NCI-H510A (cell line): ENCODE measurements around the gene ADCY5.
"Not testable (repeated sequence)": the region's sequence is repeated elsewhere in the genome, so short reads cannot be mapped to it uniquely, and the experiment has no call there.

Experiments used
- DNase-seq: peaks from one replicate; lab custom pipeline; 2025; lab: John Stamatoyannopoulos, UW

Gene ADCY5

DNA sequence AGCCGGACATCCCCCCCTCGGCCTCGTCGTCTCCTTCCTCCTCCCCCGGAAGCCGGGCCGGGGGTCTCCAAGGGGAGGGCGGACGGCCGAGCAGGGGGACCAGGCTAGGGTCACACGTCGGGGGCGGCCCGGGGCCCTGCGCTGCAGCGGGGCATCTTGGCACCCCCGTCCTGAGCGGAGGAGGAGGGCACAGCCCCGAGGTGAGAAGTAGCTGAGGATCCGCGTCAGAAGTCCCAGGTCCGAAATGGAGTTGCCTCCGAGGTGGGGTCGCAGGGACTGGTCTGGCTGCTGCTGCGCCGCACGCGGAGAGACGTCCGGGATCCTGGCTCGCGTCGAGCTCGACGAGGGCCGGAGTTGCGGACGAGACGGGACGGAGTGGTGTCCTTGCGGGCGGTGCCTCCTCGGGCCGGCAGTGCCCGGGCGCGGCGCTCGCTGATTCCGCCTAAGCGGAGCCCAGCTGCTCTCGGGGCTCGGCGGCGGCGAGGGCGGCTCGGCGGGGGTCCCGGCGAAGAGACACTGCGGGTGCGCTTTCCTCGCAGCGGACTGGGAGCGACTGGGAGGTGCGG, at the start of gene ADCY5:
Gene ADCY5 (minus strand): TSS at position 555 of the 566 bp plus-strand sequence. CDS start 545 bp downstream, at position 10.
- no peak for DNase-seq

DNA sequence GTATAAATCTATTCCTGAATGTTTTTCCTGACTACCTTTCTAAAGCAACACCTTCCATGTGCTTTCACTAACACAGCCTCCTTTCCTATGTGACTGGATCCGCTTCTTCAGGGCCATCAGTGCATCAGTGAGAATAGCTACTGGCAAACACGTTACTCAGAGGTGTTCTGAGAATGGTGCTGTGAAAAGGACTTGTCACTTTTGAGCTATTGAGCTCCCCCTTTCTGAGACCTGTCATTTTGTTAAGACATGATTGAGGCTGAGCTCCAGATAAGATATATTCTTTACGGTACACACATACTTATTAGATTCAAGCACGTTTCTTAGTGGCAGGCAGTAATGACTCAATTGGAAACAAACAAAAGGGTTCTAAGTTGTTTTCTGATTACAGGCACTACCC, 45.0 kb upstream of the ADCY5 start:
- DNase-seq: no peak

DNA sequence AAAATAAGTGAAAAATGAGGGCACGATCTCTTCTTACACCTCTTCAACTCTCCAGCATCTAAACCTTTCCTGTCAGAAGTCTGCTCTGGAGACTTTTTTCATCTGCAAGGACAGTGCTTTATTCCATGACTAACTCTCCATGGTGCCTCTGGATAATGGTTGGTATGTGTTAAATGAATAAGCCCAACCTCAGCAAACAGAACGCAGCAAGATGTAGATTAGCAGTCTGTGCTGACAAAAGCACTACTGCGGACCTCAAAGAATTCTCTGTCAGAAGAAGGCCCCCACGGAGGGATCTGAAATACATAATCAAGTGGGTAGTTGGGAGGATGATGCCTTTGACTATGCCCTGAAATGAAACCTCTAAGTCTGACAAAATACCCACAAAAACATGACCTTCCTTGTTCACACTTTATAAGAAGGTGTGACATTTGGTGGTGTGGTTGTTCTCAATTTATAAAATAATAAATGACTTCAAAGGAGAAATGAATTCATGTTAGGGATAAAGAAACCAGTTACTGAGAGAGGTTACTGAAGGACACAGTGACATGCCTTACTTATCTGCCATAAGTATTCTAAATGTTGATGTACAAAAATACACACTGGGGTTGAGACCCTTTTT, 43.2 kb upstream of the ADCY5 start:
- no peak for DNase-seq

DNA sequence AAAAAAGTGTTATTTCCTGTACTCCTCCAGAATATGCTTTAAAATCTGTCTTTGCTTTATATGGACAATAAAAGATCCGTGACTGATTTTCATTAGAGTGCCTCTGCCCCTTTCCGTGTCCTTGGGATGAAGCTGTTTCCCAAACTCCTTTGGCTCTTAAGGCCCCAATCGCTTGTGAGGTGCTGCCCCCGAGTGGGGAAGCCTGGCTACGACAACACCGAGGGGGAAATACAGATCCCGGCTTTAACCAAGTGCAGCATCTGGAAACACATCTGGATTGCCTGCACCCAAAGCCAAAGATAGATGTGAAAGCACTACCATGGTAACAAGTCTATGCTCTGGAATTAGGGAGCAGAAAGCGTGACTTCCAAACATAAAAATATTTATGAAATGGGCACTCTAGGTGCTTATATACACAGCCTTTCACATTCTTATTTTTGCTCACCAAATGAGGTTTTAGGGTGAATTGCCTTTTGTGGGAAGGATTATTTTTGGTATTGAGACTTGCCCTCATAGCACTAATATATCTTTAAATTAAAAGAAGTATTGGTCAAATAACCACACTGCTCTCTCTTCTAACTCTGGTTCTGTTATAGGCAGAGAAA, 40.6 kb upstream of the ADCY5 start:
- DNase-seq: no peak

DNA sequence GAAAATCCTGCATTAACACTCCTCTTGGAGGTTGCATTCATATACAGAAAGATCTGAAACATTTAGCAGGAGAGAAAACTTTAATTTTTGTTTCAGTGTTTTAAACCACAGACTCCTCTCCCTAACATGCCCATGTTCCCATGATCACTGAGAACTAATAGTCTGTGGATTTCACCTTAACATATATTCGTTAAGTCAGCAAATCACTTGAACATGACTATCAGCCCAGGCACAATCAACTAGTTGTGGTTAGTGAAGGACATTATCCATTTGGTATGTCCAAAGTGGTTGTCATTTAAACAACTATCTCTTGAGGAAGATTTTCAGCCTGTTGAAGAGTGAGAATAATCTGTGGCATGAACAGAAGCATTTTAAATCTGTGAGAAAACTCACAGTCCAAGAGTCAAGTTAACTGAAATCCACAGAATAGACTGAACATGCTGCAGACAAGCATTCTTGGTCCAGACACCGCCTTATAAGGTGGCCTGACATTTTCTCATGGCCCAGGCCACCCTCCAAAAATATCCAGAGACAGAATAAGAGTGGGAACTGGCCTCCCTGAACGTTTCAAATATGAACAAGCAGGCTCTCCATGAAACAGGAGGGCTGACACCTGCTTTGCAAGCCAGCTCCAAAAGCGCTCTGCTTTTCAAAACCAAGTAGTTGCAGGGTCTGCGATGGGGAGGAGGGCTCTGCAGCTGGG, 39.9 kb upstream of the ADCY5 start:
- no peak for DNase-seq

DNA sequence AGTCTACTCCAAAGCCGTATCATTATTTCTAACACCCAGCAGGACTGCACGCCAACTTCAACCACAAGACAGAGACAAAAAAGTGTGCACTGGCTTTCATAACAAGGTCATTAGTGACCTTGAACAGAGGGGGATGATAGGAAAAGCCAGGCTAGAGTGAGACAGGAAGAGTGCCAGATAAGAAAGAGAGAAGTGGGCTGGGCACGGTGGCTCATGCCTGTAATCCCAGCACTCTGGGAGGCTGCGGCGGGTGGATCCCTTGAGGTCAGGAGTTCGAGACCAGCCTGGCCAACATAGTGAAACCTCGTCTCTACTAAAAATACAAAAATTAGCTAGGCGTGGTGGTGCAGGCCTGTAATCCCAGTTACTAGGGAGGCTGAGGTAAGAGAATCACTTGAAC, 38.2 kb upstream of the ADCY5 start:
- not testable (repeated sequence) for DNase-seq

DNA sequence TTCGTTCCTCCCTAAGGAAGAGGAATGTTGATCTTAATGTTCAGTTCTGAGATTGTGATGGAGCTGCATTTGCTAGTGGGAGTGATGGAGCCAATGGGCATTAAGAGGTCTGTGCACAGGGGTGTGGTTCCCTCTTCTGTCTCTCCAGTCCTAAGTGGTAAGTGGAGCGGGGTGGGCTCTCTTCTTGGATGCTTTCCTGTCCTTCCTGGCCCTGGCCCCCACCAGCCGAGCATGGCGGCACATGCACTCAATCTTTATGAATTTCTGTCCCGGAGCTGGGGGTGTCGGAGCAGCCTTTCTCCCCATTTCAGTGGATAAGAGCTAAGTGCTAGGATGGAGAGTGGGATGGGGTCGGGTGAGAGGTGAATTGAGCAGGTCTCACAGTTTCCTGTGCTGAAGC, 37.6 kb upstream of the ADCY5 start:
- no peak for DNase-seq

DNA sequence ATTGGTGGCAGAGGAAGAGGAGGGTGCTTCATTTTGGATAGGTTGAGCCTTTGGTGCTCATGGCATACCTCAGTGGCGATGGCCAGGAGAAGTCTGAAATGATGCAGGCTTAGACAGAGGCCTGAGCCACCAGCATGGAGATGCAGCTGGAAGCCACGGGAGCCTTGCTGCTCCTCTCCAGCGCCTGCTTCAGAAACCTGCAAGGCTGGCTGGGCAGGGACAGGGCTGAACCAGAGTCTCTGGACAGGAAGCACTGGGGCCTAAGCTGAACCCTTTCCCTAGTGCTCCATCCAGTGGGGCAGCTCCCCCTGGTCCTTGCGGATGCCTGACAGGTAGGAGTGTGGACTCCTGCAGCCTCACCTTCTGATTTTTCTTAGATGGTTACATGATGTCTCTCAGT, 36.7 kb upstream of the ADCY5 start:
- no peak for DNase-seq

DNA sequence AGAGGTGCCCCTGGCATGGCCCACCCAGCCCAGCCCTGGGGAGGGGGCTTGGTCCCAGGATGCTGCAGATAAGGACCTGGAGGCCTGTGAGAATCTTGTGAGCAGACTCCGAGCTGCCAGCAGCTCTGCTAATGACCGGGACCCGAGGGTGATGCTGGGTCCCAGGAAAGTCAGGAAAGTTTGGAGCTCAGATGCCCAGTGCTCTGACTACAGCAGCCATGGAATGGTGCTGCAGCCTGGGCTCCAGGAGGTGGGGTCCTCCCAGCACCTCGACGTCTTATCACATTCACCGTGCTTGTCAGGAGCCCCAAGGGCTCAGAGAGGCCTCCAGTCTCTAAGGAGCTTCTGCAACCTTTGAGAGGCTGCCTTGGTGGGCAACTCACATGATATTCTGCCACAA, 34.3 kb upstream of the ADCY5 start:
- DNase-seq: no peak

DNA sequence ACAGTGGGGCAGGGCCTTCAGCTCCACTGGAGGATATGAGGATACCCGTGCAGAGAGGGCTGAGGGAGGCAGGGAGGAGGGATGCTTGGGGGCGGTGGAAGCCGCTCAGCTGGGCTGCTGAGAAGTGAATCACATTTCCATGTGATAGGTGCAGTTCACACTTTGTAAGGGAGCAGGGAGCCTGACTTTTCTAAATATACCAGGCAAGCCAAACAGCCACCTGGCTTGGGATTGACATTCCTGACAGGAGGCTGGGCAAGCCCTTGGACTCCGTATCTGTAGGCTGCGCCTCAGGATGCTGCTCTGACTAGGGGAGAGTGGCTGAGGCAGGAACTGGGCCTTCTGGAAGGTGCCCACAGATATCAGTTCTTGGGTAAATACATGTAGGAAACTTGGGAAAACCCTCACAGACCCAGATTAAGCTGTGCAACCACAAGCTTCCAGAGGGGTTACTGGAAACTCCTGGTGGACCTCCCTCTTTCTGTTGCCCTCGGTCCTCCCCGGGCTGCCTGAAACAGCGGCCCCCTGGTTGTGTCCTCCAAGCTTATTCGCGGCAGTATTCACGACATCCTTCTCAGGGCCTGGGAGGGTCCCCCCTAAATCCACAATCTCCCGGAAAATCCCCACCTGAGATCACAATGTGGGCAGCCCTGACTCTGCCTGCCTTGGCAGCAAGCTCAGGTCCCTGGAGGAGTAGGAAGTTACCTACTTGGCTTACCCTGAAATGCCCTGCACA, 33.0 kb upstream of the ADCY5 start:
- DNase-seq: no peak

DNA sequence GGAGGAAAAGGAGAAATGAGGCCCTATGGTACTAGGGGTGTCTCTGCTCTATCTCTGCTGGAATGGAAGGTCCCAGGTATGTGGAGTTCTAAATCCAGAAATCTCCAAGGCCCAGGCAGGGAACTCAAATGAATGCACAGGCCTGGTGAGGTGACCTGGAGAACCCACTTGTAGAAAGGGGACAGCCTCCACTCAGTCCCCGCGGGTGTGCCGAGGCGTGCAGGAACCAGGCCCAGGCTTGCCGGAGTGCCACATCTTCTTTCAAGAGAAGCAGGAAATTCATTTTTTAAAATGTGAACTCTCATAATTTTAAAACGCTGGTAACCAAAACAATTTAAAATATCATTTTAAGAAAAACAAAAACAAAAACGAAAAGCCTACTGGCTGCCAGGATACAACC, 32.2 kb upstream of the ADCY5 start:
- DNase-seq: no peak

DNA sequence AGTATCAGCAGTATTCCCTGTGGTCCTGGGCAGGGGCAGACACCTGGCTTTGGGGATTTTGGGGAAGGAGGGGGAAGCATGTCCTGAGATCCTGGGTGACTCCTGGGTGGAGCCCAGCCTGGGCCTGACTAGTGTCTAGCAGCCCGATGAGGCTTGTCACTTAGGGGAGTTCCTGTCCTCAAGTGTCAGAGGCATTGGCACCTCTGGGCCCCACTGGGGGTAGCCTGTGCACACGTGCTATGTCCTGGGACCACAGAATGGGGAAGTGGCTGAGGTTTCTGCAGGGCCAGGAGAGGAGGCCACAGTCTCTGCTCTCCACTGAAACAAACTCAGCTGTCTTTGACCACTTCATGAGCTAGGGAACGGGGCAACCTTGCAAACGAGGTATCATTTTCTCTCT, 31.5 kb upstream of the ADCY5 start:
- DNase-seq: no peak

DNA sequence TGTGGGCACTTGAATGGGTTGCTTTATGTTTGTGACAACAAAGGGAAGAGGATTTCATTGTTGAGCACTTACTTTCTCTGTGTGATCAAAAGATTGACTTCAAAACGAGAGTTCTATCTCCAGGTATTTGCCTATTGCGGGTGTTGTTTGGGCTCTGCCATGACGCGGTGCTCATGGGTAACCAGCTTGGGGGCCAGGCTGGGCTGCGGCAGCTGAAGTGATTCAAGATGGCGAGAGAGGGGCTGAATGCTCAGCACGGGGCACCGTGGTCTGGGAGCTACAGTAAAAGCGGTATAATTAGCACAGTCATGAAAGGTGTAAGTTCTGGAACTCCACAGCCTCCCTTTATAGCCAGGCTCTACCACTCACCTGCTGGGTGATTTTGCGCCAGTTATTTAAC, 31.0 kb upstream of the ADCY5 start:
- DNase-seq: no peak

DNA sequence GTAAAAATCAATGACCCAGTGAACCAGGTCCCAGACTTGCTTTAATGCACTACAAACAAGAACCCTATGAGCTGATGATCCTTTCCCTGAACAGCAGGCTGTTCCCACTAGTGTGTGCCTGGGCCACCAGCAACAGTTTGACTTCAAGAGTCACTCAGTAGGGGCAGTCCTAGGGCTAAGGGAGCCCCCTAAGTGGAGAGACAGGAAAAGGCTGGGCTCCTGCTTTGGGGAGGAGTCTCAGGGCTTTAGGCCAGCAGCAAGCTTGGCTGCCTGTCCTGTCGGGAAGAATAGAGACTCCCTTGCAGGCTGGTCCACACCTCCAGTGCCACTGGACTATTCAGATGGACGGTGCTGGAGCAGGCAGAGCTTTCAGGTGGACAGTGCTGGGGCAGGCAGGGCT, 29.4 kb upstream of the ADCY5 start:
- no peak for DNase-seq

DNA sequence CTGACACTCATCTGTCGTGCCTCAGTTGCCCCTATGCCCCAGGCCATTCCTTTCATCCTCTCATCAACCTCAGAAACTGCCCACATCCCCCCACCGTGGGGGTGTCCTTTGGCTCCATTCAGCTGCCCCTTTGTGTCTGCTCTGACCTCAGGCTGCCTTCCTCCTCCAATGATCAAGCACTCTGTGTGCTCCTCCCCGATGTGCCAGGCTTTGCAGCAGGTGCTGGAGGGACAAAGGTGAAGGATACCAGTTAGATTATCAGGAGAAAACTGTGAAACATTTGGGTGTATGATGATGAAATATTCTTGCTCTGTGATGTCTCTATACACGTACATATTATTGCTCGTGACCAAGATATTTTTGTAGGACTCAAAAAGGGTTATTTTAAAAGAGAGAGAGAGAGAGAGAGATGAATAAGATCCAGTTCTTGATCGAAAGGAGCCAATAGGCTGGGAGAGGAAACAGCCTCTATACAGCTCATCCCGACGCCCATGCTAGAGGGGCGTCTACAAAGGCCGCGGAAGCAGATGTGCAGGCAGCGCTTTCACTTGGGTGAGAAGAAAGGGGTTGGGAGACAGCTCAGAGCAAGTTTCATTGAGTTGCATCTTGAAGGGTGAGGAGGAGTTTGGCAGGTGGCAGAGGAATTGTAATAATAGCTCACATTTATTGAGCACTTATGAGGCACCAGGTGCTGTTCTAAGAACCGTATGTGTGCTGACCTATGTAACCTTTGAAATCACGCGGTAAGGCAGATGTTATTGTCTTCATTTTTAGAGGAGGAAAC, 28.3 kb upstream of the ADCY5 start:
- DNase-seq: no peak

DNA sequence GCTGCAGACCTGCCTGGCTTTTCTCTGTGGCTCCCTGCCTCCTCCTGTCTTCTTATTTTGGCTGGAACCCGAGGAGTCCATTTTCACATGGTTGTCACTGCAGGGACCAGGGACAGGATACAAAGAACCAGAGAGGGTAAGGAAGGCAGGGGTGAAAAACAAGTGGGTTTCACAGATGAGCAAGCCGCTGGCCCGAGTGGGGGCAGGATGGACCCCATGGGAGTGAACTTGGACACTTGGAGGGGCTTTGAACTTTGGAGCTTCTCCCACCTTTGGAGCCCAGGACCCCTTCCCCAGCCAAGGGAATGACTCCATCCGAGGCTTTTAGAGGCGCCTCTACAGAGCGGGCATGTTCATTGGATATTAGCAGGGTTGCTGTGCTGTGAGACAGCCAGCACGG, 26.9 kb upstream of the ADCY5 start:
- no peak for DNase-seq

DNA sequence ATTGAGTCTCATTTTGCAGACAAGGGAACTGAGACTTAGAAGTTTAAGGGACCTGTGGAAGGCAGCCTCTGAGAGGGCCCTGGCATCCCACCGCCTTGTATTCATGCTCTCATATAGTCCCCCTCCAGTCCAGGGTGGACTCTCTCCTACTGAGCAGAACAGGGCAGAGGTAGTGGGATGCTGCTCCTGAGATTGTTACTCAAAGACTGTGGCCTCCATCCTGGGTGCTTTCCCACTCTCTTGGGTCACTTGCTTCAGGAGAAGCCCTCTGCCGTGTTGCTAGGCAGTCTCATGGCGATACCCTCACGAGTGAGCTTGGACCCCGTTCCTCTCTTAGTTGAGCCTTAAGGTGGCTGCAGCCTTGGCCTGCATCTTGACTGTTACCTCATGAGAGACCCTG, 22.2 kb upstream of the ADCY5 start:
- no peak for DNase-seq

DNA sequence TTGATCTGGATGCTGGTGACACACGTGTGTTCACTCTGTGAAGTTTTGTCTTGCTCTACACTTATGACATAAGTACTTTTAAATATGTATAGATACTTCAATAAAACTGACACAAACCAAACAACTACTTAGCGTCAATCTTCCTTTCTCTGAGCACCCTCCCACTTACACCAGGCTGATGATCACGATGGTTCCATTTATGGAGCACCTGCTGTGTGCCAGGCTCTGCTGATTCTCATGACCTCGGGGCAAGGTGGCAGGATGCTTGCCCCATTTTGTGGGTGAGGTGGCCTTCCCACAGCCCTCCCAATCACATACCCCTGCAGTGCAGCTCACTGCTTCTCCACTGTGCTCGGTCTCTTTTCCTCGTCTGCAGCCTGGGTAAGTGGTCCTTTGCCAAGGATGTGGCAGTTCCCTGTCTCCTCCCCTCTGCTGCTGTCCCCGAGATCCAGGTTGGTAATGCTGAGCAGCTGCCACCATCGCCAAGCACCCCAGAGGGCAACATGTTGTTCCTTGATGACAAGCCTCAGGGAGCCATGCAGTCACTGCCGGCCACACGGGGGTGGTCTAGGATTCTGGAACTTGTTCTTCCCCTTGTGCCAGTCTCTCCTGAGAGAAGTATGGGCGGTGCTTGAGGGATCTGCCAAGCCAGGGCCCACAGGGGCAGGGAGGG, 20.6 kb upstream of the ADCY5 start:
- DNase-seq: no peak

DNA sequence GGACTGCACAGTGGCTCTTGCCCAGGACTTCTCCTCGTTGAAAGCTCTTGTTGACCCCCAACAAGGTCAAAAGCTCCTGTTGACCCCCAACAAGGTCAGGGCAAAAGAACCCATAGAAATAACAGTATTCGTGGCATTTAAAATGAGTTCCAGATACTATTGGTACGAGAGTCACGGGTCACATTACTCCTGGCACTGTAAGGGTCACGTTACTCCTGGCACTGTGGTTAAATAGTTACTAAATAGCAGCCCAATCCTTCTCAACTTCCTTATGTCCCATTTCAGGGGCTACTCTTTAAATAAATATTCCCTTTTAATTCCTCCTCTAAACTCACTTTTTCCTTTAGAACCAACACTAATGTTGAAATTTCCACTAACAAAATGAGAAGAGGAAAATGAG, 18.2 kb upstream of the ADCY5 start:
- no peak for DNase-seq

DNA sequence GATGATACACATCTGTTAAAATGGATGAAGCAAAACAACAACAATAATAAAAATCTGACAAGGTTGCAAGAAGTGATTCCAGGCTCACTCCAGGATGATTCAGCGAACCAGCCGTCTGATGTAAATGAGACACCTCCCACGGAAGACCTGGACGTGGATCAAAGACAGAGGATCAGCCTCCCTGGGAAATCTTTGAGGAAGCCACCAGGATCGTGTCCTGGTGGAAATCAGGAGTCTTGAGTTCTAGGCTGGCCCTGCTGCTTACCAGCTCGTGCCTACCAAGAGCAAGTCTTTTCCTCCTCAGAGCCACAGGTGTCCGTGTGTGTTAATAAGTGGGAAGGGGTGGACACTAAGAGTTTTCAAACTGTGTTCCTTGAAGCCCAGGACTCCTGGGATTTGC, 15.3 kb upstream of the ADCY5 start:
- no peak for DNase-seq

DNA sequence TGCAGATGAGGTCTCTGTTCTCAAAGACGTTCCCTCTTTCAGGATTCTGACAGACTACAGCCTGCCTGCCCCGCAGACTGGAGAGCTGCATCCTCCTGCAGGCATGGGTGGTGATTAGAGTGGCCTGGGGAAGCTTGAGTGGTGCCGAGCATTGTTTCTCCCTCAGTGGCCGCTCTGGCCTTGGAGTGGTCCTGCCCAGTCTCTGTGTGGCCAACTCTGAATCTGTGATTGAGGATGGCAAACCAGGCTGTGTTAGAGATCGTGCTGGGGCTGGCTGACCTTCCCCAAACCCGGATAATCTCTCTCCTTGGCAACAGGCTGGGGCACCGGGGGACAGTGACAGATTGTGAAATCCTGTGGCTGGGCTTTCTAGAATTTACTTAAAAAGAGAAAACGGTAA, 11.0 kb upstream of the ADCY5 start:
- DNase-seq: no peak
